GM19035 (cell line): Measurements from ENCODE around the gene PRAC2.

ENCODE experiments used
- ATAC-seq: cut with Tn5 transposase; IDR thresholded peaks from one replicate; pipeline ENCODE4 v1.9.1; 2021; ENCODE audit not compliant: unreplicated experiment

Gene PRAC2

GRCh38 chr17:48753794-48754499 lies 31.0 kb downstream of the PRAC2 start:
- no peak for ATAC-seq

DNA sequence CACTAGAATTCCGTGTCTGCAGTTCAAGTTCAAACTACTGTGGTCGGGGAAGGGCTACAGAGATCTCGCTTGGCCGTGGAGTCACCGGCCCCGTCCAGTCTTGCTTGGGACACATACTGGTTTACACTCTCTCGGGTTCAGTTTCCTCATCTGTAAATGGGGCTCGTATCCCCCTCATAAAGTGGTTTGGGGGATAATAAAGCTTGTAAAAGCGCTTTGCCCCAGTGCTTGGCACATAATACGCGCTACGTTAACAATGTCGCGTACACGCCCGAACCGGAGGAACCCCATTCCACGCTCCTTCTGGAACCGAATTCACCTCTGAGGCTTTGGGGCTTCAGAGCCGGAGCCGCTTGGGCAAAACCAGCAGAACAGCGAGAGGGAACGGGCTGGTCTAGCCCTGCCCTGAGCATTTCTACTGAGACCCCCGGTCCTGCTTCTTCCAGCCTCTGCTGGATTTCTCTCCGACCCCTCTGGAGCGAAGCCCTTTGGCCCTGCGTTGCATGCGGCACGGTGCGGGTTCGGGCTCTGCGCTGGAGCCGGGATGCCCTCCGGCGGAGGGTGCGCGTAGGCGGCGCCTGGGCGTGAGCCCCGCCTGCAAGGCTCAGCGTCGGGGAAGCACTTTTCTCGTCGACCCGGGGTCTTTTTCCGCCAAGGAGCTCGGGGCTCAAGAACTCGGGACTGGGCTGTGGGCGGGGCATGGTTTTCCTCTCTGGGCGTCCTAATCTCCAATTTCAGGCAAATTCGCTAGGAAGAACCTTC lies 31.7 kb downstream of the PRAC2 start:
- ATAC-seq = no peak

GRCh38 chr17:48755356-48755755 lies 32.4 kb downstream of the PRAC2 start:
- no peak for ATAC-seq

DNA sequence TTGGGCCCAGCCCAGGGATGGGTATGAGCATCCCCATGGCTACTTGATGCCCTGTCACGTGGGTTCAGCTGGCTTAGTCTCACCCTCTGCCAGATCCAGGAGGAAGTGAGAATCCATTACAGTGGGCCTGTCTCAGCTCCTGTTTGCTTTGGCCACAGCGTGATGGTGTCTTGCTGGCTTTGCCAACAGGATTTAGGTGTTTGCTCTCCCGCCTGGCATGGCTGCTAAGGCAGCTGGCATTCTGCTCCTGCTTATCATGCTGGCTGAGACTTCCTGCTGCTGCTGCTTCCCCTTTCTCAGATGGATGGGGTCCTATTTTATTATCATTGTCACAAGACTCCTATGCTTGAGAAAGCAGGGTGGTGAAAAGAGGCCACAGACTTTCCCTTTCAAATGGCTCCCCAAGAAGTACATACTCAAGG lies 33.9 kb downstream of the PRAC2 start:
- ATAC-seq = no peak

GRCh38 chr17:48757524-48757961 lies 34.6 kb downstream of the PRAC2 start:
- no peak for ATAC-seq

DNA sequence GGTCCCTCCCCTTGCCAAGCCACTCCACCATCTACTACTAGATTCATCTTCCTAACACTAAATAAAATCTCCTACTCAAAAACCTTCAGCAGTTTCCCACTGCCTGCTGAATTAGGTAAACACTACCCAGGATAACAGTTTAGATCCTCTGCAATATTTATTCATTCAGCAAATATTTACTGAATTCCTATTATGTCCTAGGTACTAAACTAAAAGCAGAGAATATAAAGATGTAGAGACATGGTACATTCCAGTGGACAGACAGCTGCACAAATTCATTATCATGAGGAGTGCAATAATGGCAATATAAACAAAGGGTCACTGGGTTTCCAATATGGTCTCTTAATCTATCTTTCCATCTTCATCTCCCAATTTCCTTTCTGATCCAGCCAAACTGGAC lies 36.3 kb downstream of the PRAC2 start:
- ATAC-seq = no peak

- ATAC-seq = no peak
These were observed 37.4 kb downstream of the PRAC2 start for GRCh38 chr17:48760411-48760810.

DNA sequence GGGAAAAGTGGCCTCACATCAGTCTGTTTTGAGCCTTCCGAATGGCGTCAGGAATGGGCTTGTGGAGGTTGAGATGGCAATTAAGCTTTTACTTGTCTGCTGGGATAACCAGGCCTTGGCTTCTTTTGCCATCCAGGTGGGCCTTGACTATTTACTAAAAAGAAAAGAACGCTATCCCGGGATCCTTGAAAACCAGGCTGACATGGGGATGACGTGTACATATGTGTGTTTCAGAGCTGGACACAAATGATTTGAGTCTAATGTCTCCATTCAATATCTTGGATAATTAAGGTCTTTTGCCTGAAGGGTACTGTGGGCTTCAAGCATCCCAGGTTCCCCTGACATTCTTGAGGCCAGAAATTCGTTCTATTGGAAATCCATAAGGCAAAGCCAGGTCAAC lies 38.1 kb downstream of the PRAC2 start:
- no peak for ATAC-seq

GRCh38 chr17:48767263-48767774 lies 44.3 kb downstream of the PRAC2 start:
- no peak for ATAC-seq

GRCh38 chr17:48769009-48769675 lies 46.2 kb downstream of the PRAC2 start:
- ATAC-seq = no peak

DNA sequence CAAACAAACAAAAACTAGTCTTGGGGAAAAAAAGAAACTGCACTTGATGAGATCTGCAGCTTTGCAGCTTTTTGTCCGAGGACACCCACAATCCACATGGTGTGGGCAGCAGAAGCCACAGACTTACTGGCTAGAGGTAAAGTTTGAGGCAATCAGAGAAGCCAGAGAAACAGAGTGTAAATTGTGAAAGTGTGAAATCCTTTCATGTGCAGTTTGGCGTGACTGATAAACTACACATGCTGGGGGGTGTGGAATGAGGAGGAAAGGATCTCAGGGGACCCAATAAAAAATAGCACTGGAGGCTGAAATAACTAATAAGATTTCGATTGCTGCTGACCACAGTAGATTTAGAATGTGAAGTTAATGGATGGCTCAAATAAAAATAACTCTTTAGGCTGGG lies 48.0 kb downstream of the PRAC2 start:
- ATAC-seq = no peak

DNA sequence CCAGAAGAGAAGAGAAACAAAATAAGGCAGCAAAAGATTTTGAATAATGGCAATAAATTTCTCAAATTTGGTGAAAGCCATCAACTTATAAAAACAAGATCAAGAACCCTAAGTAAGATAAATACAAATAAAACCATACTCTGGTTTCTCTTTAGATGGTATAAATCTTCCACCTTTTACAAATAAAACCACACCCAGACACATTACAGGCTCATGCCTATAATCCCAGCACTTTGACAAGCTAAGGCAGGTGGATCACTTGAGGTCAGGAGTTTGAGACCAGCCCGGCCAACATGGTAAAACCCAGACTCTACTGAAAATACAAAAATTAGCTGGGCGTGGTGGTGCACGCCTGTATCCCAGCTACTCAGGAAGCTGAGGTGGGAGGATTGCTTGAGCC lies 50.3 kb downstream of the PRAC2 start:
- ATAC-seq = no peak
